Nephron progenitor cell (in vitro differentiated cells): ENCODE data around the gene RUFY2.

Experiments used
- DNase-seq: peaks from one replicate; pipeline ENCODE4 v3.0.0; 2021
- H3K27ac Mint-ChIP-seq: 2 replicates; pipeline ENCODE4 v1.8.0; 2021; ENCODE audit warnings: mild to moderate bottlenecking, moderate library complexity, mixed read lengths
- H3K27me3 Mint-ChIP-seq: 2 replicates; pipeline ENCODE4 v1.8.0; 2021; ENCODE audit warnings: mild to moderate bottlenecking, low read depth, mixed read lengths; ENCODE audit not compliant: poor library complexity
- H3K36me3 Mint-ChIP-seq: 2 replicates; pipeline ENCODE4 v1.8.0; 2021; ENCODE audit warnings: low read depth, mixed read lengths
- H3K4me1 Mint-ChIP-seq: 2 replicates; pipeline ENCODE4 v1.8.0; 2021; ENCODE audit warnings: mixed read lengths
- H3K4me3 Mint-ChIP-seq: 2 replicates; pipeline ENCODE4 v1.8.0; 2021; ENCODE audit warnings: mild to moderate bottlenecking, moderate library complexity, mixed read lengths
- H3K9me3 Mint-ChIP-seq: 2 replicates; pipeline ENCODE4 v1.8.0; 2021; ENCODE audit warnings: mild to moderate bottlenecking, moderate library complexity, mixed read lengths
- TF ChIP-seq, protein P1 (sequence below): fragments of 200-600 bp; sonication (generic); IDR thresholded peaks from 2 replicates; pipeline ENCODE4 v1.5.0; 2021; ENCODE audit warnings: antibody characterized with exemption

The RUFY2 gene

GRCh38 chr10:68359189-68359588 is 47.9 kb downstream of the RUFY2 start:
- Mint-ChIP-seq H3K9me3 (no peaks in the 10 kb centered on the region), H3K4me1 (no peaks in the 10 kb centered on the region), H3K27me3 (no peaks in the 10 kb centered on the region), H3K27ac (no peak overlapping the region), H3K4me3 (no peak overlapping the region), H3K36me3 (peaks cover 54% of the 10 kb centered on the region)
- TF ChIP-seq, protein P1, sequence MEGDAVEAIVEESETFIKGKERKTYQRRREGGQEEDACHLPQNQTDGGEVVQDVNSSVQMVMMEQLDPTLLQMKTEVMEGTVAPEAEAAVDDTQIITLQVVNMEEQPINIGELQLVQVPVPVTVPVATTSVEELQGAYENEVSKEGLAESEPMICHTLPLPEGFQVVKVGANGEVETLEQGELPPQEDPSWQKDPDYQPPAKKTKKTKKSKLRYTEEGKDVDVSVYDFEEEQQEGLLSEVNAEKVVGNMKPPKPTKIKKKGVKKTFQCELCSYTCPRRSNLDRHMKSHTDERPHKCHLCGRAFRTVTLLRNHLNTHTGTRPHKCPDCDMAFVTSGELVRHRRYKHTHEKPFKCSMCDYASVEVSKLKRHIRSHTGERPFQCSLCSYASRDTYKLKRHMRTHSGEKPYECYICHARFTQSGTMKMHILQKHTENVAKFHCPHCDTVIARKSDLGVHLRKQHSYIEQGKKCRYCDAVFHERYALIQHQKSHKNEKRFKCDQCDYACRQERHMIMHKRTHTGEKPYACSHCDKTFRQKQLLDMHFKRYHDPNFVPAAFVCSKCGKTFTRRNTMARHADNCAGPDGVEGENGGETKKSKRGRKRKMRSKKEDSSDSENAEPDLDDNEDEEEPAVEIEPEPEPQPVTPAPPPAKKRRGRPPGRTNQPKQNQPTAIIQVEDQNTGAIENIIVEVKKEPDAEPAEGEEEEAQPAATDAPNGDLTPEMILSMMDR = no peak
- no peak for DNase-seq

DNA sequence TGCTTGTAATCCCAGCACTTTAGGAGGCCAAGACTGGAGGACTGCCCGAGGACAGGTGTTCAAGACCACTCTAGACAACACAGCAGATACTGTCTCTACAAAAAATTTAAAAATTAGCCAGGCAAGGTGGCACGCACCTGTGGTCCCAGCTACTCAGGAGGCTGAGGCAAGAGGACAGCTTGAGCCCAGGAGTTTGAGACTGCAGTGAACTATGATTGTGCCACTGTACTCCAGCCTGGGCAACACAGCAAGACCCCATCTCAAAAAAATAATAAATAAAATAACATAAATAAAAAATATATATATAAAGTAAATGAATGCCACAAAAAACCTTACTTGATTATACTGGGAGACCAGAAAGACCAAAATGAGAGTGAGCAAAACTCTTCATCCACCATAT is 53.5 kb downstream of the RUFY2 start:
- Mint-ChIP-seq H3K27me3 (no peaks in the 10 kb centered on the region), H3K4me1 (no peaks in the 10 kb centered on the region)

GRCh38 chr10:68348265-68348741 is 58.8 kb downstream of the RUFY2 start:
- peak overlapping the region; percentile 92 for H3K27ac Mint-ChIP-seq
- no peaks in the 10 kb centered on the region for H3K9me3 Mint-ChIP-seq
- TF ChIP-seq, protein P1 = peak; percentile 70
- H3K27me3 Mint-ChIP-seq = no peaks in the 10 kb centered on the region
- peaks cover 67% of the 10 kb centered on the region for H3K36me3 Mint-ChIP-seq
- peak; percentile 42 for DNase-seq
- H3K4me1 Mint-ChIP-seq = no peaks in the 10 kb centered on the region
- no peak overlapping the region for H3K4me3 Mint-ChIP-seq

More for the DNA sequence above, 53.5 kb downstream of the RUFY2 start:
- peaks cover 57% of the 10 kb centered on the region for H3K36me3 Mint-ChIP-seq
- no peaks in the 10 kb centered on the region for H3K9me3 Mint-ChIP-seq
- H3K27ac Mint-ChIP-seq = no peak overlapping the region
- H3K4me3 Mint-ChIP-seq = no peak overlapping the region
- TF ChIP-seq, protein P1 = no peak
- no peak for DNase-seq

- Mint-ChIP-seq H3K36me3 (peaks cover 68% of the 10 kb centered on the region), H3K27me3 (no peaks in the 10 kb centered on the region), H3K4me3 (no peak overlapping the region), H3K9me3 (no peaks in the 10 kb centered on the region), H3K27ac (peak overlapping the region; percentile 71), H3K4me1 (no peaks in the 10 kb centered on the region)
- TF ChIP-seq, protein P1 = no peak
- no peak for DNase-seq
These were observed 60.3 kb downstream of the RUFY2 start for GRCh38 chr10:68346774-68347173.

DNA sequence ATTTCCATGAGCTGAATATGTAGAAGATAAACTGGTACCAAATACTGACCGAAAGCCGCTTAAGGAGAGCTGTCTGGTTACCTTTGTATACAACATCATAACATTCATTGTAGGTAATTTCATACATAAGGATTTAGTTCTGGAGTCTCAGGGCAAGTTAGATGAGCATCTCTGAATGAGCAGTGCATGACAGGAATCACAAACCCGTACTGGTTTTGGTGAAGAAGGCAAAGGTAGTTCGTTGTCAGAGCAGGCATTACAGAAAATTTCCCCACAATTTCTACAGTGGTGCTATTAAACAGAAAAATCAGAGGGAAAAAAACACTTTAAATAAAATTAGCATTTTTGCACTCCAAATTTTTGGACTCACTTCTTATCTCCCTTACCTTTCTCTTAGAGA is 61.5 kb downstream of the RUFY2 start:
- no peak overlapping the region for H3K4me3 Mint-ChIP-seq
- TF ChIP-seq, protein P1 = no peak
- H3K27ac Mint-ChIP-seq = peak overlapping the region; percentile 69
- H3K36me3 Mint-ChIP-seq = peaks cover 76% of the 10 kb centered on the region
- no peaks in the 10 kb centered on the region for H3K27me3 Mint-ChIP-seq
- no peaks in the 10 kb centered on the region for H3K9me3 Mint-ChIP-seq
- no peaks in the 10 kb centered on the region for H3K4me1 Mint-ChIP-seq
- DNase-seq = no peak

GRCh38 chr10:68342909-68343516 is 64.1 kb downstream of the RUFY2 start:
- TF ChIP-seq, protein P1 = no peak
- H3K27ac Mint-ChIP-seq = no peak overlapping the region
- H3K36me3 Mint-ChIP-seq = peaks cover 86% of the 10 kb centered on the region
- DNase-seq = no peak
- H3K4me3 Mint-ChIP-seq = no peak overlapping the region
- H3K27me3 Mint-ChIP-seq = no peaks in the 10 kb centered on the region
- peaks cover 5% of the 10 kb centered on the region for H3K4me1 Mint-ChIP-seq
- no peaks in the 10 kb centered on the region for H3K9me3 Mint-ChIP-seq
